GM19043 (cell line): ENCODE results near the gene APOBEC2.
"Not testable (repeated sequence)": the region's sequence is repeated elsewhere in the genome, so short reads cannot be mapped to it uniquely, and the experiment has no call there.

Experiments
- ATAC-seq: cut with Tn5 transposase; IDR thresholded peaks from one replicate; pipeline ENCODE4 v1.9.1; 2021; ENCODE audit warnings: low read depth; ENCODE audit not compliant: unreplicated experiment

APOBEC2 gene

DNA sequence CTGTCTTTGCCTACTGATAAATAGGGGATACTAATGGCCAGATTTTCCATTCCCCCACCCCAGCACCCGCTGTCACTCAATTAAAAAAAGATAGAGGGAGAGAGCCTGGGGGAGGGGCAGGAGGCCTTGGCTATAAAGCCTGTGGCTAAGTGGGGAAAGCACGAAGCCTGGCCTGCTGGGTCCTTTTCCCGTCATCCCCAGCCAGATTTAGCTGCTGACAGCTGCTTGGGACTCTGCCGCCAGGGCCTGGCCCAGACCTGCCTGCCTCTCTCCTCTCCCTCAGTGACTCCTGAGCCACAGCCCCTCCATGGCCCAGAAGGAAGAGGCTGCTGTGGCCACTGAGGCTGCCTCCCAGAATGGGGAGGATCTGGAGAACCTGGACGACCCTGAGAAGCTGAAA lies at the start of gene APOBEC2:
TSS of gene APOBEC2 (plus strand) at position 162 of the 400 bp plus-strand sequence. CDS start at position 308, 146 bp downstream.
- ATAC-seq = no peak

DNA sequence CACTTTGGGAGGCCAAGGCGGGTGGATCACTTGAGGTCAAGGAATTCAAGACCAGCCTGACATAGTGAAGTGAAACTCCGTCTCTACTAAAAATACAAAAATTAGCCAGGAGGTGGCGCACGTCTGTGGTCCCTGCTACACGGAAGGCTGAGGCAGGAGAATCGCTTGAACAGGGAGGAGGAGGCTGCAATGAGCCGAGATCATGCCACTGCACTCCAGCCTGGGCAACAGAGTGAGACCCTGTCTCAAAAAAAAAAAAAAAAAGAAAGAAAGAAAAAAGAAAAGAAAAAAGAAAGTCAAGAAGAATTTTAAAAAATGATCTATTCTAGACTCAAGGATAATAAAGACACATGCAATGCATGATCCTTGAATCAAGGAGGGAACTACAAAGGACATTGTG lies 46.8 kb upstream of the APOBEC2 start:
- ATAC-seq = not testable (repeated sequence)

DNA sequence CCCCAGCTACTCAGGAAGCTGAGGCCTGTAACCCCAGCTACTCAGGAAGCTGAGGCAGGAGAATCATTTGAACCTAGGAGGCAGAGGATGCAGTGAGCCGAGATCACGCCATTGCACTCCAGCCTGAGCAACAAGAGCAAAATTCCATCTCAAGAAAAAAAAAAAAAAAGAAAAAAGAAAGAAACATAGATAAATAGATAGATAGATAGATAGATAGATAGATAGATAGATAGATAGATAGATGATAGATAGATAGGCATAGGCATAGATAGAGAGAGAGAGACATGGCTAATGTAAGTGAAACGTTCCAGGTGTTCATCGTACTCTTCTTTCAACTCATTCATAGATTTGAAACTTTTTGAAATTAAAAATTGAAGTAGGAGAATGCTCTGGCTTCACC lies 46.0 kb upstream of the APOBEC2 start:
- ATAC-seq = not testable (repeated sequence)

DNA sequence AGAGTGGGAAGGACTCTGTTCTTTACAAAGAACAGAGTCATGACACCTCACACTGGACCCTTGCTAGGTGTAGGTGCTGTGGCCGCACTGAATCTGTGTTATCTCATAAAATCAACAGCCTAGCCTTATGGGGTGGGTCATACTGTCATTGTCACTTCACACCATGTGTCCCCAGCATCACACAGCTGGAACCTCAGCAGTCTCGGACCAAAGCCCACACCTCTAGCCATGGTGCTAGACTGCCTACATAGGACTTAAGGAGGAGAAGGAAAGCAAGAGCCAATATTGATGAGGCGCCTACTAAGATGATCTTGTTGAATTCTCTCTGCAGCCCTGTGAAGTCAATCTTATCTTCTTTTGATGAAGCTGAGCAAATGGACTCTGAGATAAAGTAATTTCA lies 45.0 kb upstream of the APOBEC2 start:
- no peak for ATAC-seq

DNA sequence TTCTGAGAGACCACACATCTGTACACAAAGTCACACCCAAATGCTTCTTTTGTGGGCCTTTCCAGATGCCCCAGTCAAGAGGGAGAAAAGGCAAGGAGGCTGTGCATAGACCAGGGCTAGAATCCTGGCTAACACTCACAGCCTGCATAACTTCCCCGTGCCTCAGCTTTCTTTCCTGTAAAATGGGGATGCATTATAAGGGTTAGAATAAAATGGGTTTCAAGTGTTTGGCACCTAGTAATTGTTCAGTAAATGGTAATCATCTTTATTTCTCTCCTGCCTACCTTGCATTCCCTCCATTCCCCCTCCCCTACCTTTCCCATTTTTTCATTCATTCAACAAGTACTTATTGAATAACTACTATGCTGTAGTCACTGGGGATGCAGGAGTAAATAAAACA lies 43.3 kb upstream of the APOBEC2 start:
- no peak for ATAC-seq

DNA sequence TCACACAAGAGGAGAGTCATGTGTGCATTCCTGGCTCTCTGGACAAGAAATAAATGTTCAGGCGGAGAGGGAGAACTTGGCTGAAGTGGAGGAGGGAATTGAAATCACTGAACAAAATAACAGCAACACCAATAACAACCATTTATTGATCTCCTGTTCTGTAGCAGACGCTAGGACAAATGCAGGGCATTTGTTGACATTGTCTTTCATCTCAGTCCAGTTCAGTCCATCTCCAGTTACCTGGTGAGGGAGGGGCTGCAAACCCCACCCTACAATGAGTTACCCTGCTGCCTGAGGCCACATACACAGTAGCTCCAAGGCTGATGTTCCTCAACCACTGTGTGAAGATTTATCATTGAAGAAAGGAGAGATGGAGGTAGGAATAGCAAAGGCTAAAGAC lies 41.3 kb upstream of the APOBEC2 start:
- no peak for ATAC-seq

DNA sequence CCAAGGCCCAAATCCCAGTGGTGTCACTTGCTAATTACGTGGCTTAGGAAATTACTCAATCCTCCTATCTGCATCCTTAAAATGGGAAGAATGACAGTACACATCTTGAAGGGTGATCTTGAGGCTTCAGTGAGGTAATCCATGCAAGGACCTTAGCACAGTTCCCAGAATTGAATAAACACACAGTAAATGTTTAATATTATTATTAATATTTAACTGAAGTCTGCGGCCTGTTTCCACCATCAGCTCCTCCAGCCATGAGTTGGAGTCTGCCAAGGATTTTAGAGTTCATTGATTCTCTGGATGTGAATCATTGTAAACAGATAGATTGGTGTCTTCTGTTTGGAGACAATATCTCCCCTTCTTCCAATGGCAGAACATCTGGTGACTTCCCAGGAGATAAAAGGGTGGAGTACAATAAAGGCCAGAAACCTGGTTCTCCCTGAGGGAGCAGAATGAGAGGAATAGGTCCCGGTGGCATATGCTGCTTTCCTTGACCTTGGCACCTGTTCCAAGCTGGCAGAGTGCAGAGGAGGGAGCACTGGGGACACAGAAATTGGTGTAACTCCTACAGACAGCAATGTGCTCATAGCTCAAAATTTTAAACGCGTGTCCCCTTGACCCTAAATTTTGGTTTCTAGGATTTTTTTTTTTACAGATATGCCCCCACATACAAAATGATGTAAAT lies 39.4 kb upstream of the APOBEC2 start:
- no peak for ATAC-seq

DNA sequence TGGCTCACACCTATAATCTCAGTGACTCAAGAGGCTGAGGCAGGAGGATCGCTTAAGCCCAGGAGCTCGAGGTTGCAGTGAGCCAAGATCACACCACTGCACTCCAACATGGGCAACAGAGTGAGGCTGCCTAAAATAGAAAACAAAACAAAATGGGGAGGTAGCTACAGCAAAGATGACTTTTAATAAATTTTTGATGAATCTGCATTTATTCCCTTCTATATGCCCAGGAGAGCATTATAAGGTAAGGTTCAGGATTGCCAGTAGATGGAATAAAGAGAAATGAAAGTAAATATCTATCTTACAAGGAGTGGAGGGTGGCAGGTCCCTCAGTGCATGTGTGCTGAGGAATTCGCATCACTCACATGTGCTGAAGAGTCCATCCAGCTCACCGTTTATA lies 38.2 kb upstream of the APOBEC2 start:
- ATAC-seq = no peak

DNA sequence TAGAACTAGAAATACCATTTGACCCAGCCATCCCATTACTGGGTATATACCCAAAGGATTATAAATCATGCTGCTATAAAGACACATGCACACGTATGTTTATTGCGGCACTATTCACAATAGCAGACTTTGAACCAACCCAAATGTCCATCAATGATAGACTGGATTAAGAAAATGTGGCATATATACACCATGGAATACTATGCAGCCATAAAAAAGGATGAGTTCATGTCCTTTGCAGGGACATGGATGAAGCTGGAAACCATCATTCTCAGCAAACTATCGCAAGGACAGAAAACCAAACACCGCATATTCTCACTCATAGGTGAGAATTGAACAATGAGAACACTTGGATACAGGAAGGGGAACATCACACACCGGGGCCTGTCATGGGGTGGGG lies 37.1 kb upstream of the APOBEC2 start:
- ATAC-seq = not testable (repeated sequence)

DNA sequence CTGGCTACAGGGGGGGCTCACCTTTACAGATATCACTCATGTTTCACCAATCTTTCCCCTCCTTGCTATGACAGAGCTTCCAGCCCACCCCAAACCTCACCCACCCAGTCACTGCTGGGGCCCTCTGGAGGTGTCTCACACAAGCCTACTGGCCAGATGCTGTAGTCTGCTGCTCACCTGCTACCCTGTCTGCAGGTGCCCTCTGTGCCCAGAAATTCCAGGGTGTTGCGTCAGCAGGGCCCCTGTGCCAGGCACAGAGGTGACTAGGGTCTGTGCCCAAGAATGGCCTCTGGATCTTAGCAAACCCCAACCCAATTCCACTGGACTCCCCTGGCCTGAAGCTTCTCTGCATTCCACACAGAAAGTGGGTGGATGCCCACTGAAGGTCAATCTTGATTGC lies 35.3 kb upstream of the APOBEC2 start:
- ATAC-seq = no peak

DNA sequence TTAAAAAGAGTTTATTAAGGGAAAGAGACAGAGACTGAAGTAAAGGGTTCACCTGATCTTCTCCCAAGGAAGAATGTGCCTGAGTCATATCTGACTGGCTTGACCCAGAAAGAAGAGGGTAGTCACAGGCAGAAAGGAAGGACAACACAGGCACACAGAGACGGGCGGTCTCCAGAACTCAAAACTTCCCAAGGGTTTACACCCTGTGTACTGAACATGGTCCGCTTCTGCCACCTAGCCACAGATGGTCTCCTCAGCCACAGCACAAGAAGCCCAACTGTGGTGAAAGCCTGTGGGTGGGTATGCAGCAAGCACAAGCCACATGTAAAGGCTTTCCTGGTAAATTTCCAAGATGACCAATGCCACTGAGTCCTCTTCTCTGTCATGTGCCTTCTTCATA lies 31.2 kb upstream of the APOBEC2 start:
- ATAC-seq = no peak

DNA sequence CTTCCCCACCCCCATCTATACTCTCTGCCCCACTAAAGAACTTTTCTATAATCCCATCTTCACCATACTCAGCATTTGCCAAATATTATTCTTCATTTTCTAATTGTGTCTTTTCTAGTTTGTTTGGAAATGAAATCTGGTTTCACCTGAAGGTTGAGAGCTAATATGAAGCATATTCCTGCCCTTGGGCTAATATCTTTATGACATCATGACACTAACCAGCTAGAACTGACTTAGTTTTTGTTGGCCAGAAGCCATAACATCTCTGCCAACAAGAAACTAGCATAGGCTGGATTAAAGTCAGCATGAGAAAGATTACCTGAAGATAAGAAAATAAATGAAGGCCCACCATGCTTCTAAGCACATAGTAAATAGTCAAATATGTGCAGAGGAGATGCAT lies 30.7 kb upstream of the APOBEC2 start:
- ATAC-seq = no peak

DNA sequence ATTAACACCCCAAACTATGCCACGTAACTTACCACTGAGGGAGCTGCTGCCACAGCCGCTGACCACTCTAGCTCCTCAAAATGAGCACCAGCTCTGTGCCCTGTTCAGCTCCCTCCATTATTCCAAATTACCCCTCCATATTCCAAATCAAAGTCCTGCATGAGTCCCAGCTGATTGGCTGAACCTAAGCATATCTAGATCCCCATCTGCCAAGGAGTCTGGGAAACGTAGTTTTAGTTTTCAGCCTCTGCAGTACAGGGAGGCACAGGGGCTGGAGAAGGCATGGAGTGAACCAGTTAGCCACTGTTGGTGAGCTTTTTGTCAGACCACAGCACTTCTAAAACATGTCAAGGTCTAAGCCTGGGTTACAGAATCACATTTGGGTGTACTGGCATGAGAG lies 29.9 kb upstream of the APOBEC2 start:
- ATAC-seq = no peak

DNA sequence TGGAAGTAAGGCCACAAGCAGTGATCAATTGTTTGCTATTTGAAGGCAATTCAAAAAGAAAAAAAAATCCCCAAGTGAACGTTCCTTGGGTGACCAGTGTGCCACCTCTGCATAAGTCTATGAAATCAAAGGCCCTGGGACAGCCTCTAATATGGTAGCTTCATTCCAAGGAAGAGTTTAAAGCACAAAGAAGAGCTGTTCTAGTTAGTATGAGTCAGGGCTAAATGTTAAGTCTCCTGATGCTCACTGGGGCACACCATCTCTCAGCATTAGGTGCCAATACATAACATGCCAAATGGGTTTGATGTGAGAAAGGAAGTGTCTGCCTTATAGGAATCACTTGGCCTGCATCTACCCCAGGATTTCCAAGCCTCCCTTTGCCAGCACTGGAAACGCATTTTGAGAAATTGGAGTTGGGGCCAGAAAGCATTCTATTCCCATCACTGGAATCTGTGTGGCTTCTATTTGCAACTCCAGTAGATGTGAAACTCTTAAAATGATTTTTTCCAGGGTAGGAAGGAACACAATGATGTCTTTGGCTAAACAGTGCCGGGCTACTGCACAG lies 27.0 kb upstream of the APOBEC2 start:
- ATAC-seq = no peak

DNA sequence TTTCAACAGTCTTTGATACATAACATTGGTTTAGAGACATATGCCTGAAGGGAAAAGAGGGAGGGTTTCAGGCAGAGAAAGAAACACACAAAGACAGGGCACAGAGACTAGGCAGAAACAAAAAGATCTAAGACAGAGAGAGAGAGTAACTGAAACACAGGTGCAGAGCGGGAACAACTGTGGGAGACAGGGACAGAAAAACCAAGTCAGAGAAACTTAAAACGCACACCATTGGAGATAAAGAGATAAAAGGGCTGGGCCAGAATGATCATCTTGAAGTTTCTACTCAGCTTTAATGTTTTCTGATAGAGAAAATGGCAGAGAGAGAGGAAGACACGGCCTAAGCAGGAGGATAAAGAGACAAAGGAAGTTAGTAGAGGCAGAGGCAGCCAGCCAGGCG lies 25.8 kb upstream of the APOBEC2 start:
- ATAC-seq = no peak

DNA sequence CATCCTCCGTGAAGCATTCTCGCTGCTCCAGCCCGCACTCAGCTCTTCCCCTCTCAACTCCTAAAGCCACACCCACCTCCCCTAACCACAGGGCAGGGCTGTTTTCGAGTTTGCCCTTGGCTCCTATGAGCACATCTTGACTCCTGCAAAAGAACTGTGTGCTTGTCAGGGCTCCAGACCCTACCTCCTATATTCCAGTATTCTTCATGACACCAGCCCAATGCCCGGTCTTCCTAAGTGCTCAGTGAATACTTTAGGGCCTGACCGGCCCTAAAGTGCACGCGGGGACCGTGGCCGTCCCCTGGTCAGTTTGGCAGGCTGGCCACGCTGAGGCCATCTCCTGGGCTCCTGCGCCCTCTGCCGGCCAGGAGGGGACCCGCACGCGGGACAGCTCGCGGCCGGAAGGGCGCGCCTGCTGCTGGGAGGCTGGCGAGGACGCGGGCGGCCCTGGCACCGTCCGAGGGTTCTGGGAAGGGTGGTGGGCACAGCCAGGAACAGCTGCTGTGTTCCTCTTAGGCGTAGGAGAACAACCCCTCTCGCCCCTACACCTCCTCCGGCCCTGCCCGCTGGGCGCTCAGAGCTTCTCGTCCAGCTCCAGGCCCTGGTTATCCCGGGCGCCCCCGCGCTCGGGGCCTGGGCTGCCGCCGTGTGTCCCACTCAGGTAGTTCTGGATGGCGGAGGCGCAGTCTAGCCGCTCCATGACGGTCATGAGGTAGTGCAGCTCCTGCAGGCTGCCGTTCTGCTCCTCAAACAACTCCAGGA lies 25.0 kb upstream of the APOBEC2 start:
- peak; percentile 82 for ATAC-seq

DNA sequence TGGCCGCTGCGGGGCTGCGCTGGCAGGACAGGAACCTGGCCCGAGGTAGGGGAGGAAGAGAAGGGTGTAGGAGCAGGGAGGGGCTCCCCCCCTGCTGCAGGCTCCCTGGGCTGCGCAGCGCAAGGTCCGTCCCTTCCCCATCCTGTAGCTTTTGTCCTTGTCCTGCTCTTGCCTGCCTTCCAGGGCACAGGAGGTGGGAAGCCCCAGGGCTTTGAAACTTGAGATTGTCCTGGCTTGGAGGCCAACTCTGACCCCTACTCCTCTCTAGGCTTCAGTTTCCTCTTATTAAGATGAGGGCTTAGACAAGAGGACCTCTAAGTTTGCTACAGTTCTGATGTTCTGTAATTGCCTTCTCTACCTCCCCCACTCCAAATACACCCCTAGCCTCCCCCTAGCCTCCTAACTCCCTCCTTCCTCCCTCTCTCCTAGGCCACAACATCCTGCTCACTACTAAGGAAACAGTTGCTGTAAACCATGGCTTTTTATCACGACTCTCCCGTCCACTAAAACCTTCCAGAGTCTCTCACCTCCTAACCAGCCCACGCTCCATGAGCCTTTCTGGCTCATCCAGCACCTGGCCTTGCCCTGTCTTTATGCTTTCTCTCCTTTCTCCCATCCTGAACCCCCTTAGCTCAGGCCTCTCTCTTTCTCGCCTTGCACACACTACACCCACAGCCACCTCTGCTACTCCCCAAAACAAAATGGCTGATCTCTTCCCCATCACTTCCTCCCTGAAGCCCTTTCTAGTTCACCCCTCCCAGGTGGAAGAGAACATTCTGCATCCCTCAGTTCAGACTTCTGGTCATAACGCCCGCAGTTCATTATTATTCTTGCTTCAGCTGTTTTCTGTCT lies 24.2 kb upstream of the APOBEC2 start:
- peak; percentile 26 for ATAC-seq

DNA sequence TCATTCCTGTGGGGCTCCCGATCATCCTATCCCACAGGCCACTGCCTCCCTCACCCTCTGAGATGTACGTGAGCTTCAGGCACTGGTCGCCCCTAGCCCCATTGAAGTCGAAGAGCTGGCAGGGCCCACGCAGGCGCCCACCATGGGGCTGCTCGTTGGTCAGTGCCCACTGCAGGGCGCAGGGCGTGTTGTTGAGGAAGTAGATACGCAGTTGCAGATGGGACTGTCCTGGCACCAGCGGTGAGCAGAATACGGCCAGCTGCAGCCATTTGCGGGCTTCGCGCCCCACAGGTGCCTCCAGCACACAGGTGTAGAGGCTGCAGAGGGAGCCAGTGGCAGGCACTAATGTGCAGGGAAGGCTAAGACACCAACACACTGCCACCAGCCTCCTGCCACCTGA lies 20.2 kb upstream of the APOBEC2 start:
- ATAC-seq = no peak

DNA sequence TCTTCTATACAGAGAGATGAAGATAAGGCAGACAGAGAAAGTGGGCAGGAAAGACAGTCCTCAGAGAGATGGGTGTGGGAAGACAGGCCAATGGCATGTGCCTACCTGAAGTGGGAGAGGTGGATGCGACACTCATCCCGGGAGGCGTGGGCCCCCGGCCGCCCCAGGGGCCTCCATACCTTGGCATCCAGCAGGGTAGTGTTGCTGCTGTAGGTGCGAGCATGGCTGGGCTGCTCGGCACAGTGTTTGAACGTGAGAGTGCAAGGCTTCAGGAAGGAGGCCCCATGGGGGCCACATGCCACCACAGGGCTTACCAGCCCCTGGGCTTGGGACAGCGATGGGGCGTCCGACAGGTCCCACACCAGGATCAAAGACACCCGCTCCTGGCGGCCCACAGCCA lies 19.2 kb upstream of the APOBEC2 start:
- no peak for ATAC-seq

DNA sequence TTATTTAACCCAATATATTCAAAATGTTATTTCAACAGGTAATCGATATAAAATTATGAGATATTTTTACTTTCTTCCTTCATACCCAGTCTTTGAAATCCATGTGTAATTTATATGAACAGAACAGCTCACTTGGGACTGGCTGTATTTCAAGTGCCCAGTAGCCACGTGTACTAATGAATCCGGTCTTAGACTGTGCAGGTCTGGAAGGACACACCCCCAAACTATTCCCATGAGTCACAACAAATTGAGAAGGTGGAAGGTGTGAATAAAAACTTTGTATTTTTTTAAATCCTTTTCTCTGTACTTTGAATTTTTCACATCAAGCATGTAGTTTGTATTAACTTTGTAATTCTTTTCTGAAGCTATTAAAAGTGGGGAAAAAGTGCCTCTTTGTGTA lies 16.8 kb upstream of the APOBEC2 start:
- ATAC-seq = no peak

DNA sequence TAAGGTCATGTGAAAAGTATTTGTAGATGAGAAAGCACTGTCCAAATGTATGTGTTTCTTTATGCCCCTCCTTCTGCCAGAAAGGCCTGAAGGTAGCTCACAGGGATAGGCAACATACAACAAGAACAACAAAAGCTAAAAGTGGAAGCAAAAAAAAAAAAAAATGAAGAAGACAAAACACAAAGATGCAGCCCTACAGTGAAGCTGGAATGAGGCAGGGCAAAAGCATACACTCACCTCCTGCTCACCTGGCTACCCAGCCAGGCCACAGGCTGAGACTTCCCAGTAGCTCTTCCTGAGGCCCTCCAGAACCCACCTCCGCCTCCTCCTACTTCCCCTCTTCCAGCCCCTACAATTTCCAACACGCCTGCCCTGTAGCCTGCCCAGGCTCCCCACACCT lies 16.4 kb upstream of the APOBEC2 start:
- ATAC-seq = no peak
